ACC112 (cell line): ENCODE data around the gene GNG10.

Source experiments
- H2AFZ ChIP-seq: fragments of 200-600 bp; sonication (generic); one replicate; pipeline ENCODE4 v1.6.0; 2017; ENCODE audit warnings: antibody characterized with exemption, low read length; ENCODE audit not compliant: unreplicated experiment
- H3K27ac ChIP-seq: fragments of 200-600 bp; sonication (generic); 2 replicates; pipeline ENCODE4 v1.5.1; 2014; ENCODE audit warnings: low read depth, mild to moderate bottlenecking, antibody characterized with exemption, low read length, moderate library complexity
- H3K27me3 ChIP-seq: fragments of 200-600 bp; sonication (generic); 2 replicates; pipeline ENCODE4 v1.6.1; 2014; ENCODE audit warnings: mild to moderate bottlenecking, antibody characterized with exemption, low read length, moderate library complexity, mixed read lengths; ENCODE audit not compliant: insufficient read depth
- H3K36me3 ChIP-seq: fragments of 200-600 bp; sonication (generic); 2 replicates; pipeline ENCODE4 v1.6.1; 2016; ENCODE audit warnings: mild to moderate bottlenecking, antibody characterized with exemption, low read length, moderate library complexity, mixed read lengths; ENCODE audit not compliant: insufficient read depth
- H3K4me1 ChIP-seq: fragments of 200-600 bp; sonication (generic); one replicate; pipeline ENCODE4 v1.6.1; 2016; ENCODE audit warnings: low read length, mixed read lengths; ENCODE audit not compliant: insufficient read depth, unreplicated experiment, control insufficient read depth
- H3K4me3 ChIP-seq: fragments of 200-600 bp; sonication (generic); 2 replicates; pipeline ENCODE4 v1.5.1; 2014; ENCODE audit warnings: mild to moderate bottlenecking, low read depth, low read length
- H3K79me2 ChIP-seq: fragments of 200-600 bp; sonication (generic); one replicate; pipeline ENCODE4 v1.6.0; 2016; ENCODE audit warnings: low read length; ENCODE audit not compliant: control insufficient read depth, unreplicated experiment, insufficient read depth

Gene GNG10

DNA sequence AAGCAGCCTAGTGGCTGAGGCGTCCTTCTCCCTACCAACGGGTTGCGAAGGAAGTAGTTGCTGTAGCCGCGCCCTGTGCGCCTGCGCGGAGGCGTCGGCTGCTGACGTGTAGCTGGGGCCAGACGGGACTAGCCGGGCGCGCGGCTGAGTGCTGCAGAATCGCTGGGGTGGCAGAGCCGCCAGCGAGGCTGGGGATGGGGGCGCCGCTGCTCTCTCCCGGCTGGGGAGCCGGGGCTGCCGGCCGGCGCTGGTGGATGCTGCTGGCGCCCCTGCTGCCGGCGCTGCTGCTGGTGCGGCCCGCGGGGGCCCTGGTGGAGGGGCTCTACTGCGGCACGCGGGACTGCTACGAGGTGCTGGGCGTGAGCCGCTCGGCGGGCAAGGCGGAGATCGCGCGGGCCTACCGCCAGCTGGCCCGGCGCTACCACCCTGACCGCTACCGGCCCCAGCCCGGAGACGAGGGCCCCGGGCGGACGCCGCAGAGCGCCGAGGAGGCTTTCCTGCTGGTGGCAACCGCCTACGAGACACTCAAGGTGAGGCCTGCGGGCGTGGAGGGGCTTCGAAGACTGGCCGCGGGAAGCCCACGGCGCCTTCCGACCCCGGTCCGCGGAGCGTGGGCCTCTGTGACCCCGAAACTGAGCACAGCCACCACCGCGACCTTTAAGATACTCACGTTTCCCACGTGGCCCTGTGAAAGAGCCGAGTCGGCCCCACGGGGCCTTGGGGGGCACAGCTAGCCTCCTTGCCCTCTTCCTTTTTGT is 30.0 kb upstream of the GNG10 start, which contains the start of gene DNAJC25:
DNAJC25 (plus strand) TSS at position 121 of the 758 bp plus-strand sequence; CDS start at position 195, 74 bp downstream.
- peak within 1 kb of the TSS; percentile 99 for H3K4me3 ChIP-seq
- H3K27ac ChIP-seq: peak within 1 kb of the TSS; percentile 41; the same call in 1 of the 2 replicates
- H3K36me3 ChIP-seq: no peaks in the 10 kb centered on the region
- H3K4me1 ChIP-seq: peaks cover 34% of the 10 kb centered on the region
- H3K27me3 ChIP-seq: no peaks in the 10 kb centered on the region
- H3K79me2 ChIP-seq: peaks cover 50% of the 10 kb centered on the region
- H2AFZ ChIP-seq: peak within 1 kb of the TSS; percentile 99

DNA sequence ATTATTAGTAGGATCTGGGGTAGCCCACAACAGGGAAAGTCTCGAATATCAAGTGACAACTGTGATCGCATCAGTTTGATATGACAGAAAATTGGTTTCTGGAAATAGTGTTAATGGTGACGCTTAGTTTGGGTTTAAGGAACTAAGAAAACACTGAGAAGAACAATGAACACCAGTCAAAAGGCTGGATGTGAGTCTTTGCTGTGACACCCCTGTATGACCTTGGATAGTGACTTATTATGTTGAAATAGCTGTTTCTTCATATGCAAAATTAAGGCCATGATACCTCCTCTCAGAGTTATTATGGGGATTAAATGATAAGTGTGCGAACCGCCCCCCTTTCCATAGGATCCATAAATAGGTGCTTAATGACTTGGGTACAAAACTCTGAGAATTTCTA is 29.3 kb upstream of the GNG10 start:
- H2AFZ ChIP-seq: peak overlapping the region; percentile 36
- 0 out of 2 replicates have a peak, but pooled peaks cover 5% of the 10 kb centered on the region for H3K36me3 ChIP-seq
- peak overlapping the region; percentile 41; the same call in 1 of the 2 replicates for H3K27ac ChIP-seq
- no peaks in the 10 kb centered on the region for H3K27me3 ChIP-seq
- H3K4me1 ChIP-seq: peaks cover 34% of the 10 kb centered on the region
- H3K79me2 ChIP-seq: peaks cover 57% of the 10 kb centered on the region
- peak overlapping the region; percentile 99 for H3K4me3 ChIP-seq

DNA sequence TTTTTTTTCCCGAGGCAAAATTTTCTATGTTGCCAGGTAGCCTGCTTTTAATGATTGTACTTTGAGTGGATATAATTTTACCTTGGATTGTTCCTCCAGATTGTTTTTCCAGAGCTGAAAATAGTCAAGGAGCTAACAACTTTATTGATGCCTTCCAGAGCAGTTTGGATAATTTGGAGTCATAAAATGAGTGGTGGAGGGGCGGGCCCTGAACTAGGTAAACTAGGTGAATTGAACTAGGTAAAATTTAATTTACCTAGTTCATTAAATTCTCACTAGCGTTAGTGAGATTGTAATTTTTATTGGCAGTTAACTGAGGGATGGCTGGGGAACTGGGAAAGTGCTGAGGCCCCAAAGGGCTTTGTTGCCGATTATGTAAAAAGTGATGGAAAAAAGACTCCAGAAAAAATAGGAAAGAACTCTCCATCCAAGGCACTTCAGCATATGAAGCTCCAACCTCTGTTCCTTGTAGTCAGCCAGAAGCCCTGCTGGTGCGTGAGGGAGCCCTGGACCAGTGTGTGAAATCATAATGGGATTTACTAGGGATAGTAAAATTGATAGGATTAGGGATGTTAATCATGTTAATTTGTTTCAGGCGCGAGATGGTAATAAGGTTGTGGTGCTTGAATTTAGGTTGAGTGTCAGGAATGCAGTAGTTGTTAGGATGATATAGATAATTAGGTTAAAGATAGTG is 28.6 kb upstream of the GNG10 start:
- H3K27me3 ChIP-seq: no peaks in the 10 kb centered on the region
- peaks cover 34% of the 10 kb centered on the region for H3K4me1 ChIP-seq
- peaks cover 65% of the 10 kb centered on the region for H3K79me2 ChIP-seq
- H3K4me3 ChIP-seq: peak overlapping the region; percentile 99
- no peak overlapping the region for H3K27ac ChIP-seq
- no peak overlapping the region for H2AFZ ChIP-seq
- H3K36me3 ChIP-seq: 0 out of 2 replicates have a peak, but pooled peaks cover 5% of the 10 kb centered on the region

DNA sequence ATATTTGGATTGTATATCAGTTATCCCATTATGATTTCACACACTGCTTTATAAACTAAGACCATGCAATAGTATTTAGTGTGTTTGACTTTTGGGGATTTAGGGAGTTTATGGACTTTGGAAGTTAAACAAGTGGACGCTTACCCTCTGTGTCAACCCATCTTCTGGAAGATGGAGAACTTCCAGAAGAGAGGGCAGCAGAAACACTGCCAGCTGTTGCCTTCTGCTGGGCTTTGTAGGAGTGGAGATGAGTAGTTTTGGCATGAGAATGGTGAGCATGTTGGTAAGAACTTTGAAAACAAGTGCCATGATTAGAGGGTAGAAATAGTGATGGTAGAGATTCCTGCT is 28.0 kb upstream of the GNG10 start:
- Histone ChIP-seq H3K27ac (no peak overlapping the region), H3K4me3 (peak overlapping the region; percentile 99), H3K4me1 (peaks cover 34% of the 10 kb centered on the region), H3K36me3 (0 out of 2 replicates have a peak, but pooled peaks cover 5% of the 10 kb centered on the region), H3K79me2 (peaks cover 70% of the 10 kb centered on the region), H3K27me3 (no peaks in the 10 kb centered on the region), H2AFZ (no peak overlapping the region)

GRCh38 chr9:111634860-111635259 is 26.5 kb upstream of the GNG10 start:
- H2AFZ ChIP-seq: no peak overlapping the region
- H3K27me3 ChIP-seq: no peaks in the 10 kb centered on the region
- H3K4me1 ChIP-seq: peaks cover 34% of the 10 kb centered on the region
- no peak overlapping the region for H3K4me3 ChIP-seq
- H3K36me3 ChIP-seq: 0 out of 2 replicates have a peak, but pooled peaks cover 5% of the 10 kb centered on the region
- H3K79me2 ChIP-seq: peaks cover 83% of the 10 kb centered on the region
- no peak overlapping the region for H3K27ac ChIP-seq

DNA sequence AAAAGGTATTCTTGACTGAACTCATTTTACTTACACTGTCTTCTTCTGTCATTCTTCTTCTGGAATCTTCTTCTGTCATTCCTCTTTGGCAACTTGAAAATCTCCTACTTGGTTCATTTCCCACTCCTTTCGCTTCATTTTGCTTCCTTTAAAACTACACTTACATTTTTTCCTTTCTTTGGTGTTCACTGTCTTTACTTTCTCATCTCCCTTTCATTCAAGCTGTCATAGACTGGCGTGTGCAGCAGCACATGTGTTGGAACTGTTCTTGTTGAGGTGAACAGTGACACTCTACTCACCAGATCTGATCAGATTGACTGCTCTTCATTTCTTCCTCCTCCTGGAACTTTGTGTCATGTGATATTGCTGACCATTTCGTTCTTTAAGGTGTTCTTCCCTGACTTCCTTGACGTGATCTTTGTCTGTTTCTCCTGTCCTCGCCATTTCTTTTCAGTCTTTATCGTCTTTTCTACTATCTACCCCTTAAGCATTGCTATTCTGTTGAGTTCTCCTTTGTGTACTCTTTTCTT is 23.9 kb upstream of the GNG10 start:
- Histone ChIP-seq H2AFZ (no peak overlapping the region), H3K4me1 (peaks cover 28% of the 10 kb centered on the region), H3K36me3 (0 out of 2 replicates have a peak, but pooled peaks cover 5% of the 10 kb centered on the region), H3K27ac (no peak overlapping the region), H3K27me3 (no peaks in the 10 kb centered on the region), H3K4me3 (no peak overlapping the region), H3K79me2 (peaks cover 70% of the 10 kb centered on the region)

GRCh38 chr9:111644195-111644772 is 17.1 kb upstream of the GNG10 start:
- Histone ChIP-seq H3K4me3 (no peak overlapping the region), H3K36me3 (peaks cover 18% of the 10 kb centered on the region), H3K79me2 (peaks cover 34% of the 10 kb centered on the region), H3K27ac (no peak overlapping the region), H2AFZ (no peak overlapping the region), H3K27me3 (no peaks in the 10 kb centered on the region), H3K4me1 (no peaks in the 10 kb centered on the region)

GRCh38 chr9:111645806-111646205 is 15.6 kb upstream of the GNG10 start:
- Histone ChIP-seq H3K27me3 (no peaks in the 10 kb centered on the region), H2AFZ (no peak overlapping the region), H3K79me2 (peaks cover 30% of the 10 kb centered on the region), H3K27ac (no peak overlapping the region), H3K36me3 (peaks cover 26% of the 10 kb centered on the region), H3K4me1 (no peaks in the 10 kb centered on the region), H3K4me3 (no peak overlapping the region)

- H2AFZ ChIP-seq: no peak overlapping the region
- peaks cover 30% of the 10 kb centered on the region for H3K79me2 ChIP-seq
- no peak overlapping the region for H3K4me3 ChIP-seq
- no peak overlapping the region for H3K27ac ChIP-seq
- no peaks in the 10 kb centered on the region for H3K4me1 ChIP-seq
- peaks cover 26% of the 10 kb centered on the region for H3K36me3 ChIP-seq
- H3K27me3 ChIP-seq: no peaks in the 10 kb centered on the region
Measured at GRCh38 chr9:111646417-111646816, 15.0 kb upstream of the GNG10 start.

DNA sequence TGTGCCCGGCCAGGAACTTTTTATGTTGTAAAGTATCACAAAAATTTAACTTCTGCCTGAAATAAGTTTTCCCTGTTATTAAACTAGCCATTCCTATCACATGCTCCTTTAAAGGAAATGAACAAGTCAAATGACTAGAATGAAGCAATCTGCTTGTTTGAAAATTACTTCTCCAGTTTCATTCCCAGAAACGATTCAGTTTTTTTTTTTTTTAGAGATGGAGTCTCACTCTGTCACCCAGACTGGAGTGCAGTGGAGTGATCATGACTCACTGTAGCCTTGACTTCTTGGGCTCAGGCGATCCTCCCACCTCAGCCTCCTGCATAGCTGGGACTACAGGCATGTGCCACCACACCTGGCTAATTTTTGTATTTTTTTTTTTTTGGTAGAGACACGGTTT is 13.3 kb upstream of the GNG10 start:
- no peak overlapping the region for H3K4me3 ChIP-seq
- no peak overlapping the region for H2AFZ ChIP-seq
- peaks cover 24% of the 10 kb centered on the region for H3K79me2 ChIP-seq
- peaks cover 24% of the 10 kb centered on the region for H3K36me3 ChIP-seq
- H3K27me3 ChIP-seq: no peaks in the 10 kb centered on the region
- H3K27ac ChIP-seq: no peak overlapping the region
- no peaks in the 10 kb centered on the region for H3K4me1 ChIP-seq
